ENCODE measurements around the gene C2CD2.
"Not testable (repeated sequence)": the region's sequence is repeated elsewhere in the genome, so short reads cannot be mapped to it uniquely, and the experiment has no call there.

C2CD2 gene

GRCh38 chr21:41953831-41954653 lies at the start of gene C2CD2:
Gene C2CD2, minus strand, starts transcription at chr21:41954018. Its CDS starts 370 bp downstream, at chr21:41953648.
- peak in 1 of 2 experiments; percentile 43 for DNase-seq

GRCh38 chr21:42003051-42003461 lies 49.2 kb upstream of the C2CD2 start:
- no peak for DNase-seq

GRCh38 chr21:42002421-42002958 lies 48.7 kb upstream of the C2CD2 start:
- DNase-seq: no peak

- no peak for DNase-seq
Observed at GRCh38 chr21:42001781-42002180, 48.0 kb upstream of the C2CD2 start.

GRCh38 chr21:42000908-42001307 lies 47.1 kb upstream of the C2CD2 start:
- no peak for DNase-seq

- DNase-seq: no peak
Observed at GRCh38 chr21:41997657-41998056, 43.8 kb upstream of the C2CD2 start.

- no peak for DNase-seq
Observed at GRCh38 chr21:41995577-41995976, 41.8 kb upstream of the C2CD2 start.

GRCh38 chr21:41994613-41995012 lies 40.8 kb upstream of the C2CD2 start:
- not testable (repeated sequence) for DNase-seq

- DNase-seq: no peak
Observed at GRCh38 chr21:41993744-41994143, 39.9 kb upstream of the C2CD2 start.

GRCh38 chr21:41992576-41992975 lies 38.8 kb upstream of the C2CD2 start:
- DNase-seq: no peak

- no peak for DNase-seq
Observed at GRCh38 chr21:41991659-41992058, 37.8 kb upstream of the C2CD2 start.

- no peak for DNase-seq
Observed at GRCh38 chr21:41989698-41990097, 35.9 kb upstream of the C2CD2 start.

- DNase-seq: no peak
Observed at GRCh38 chr21:41987310-41987709, 33.5 kb upstream of the C2CD2 start.

- DNase-seq: no peak
Observed at GRCh38 chr21:41985662-41986416, 32.0 kb upstream of the C2CD2 start.

GRCh38 chr21:41983229-41983628 lies 29.4 kb upstream of the C2CD2 start:
- no peak for DNase-seq

GRCh38 chr21:41980561-41980960 lies 26.7 kb upstream of the C2CD2 start:
- DNase-seq: no peak

- DNase-seq: no peak
Observed at GRCh38 chr21:41979751-41980369, 26.0 kb upstream of the C2CD2 start.

- no peak for DNase-seq
Observed at GRCh38 chr21:41979335-41979734, 25.5 kb upstream of the C2CD2 start.

GRCh38 chr21:41977034-41977950 lies 23.5 kb upstream of the C2CD2 start:
- DNase-seq: no peak

GRCh38 chr21:41976611-41977010 lies 22.8 kb upstream of the C2CD2 start:
- no peak for DNase-seq

- DNase-seq: no peak
Observed at GRCh38 chr21:41975391-41976272, 21.8 kb upstream of the C2CD2 start.

Measured in SW 1271 (cell line).